Osteocyte (in vitro differentiated cells): Measurements from ENCODE around the gene FGGY. TPM values are rescaled to one million over a fixed set of nuclear protein-coding genes. Genes with fewer than 3 reads are reported as not detected.
"Not testable (repeated sequence)": the region's sequence is repeated elsewhere in the genome, so short reads cannot be mapped to it uniquely, and the experiment has no call there.

Source experiments
- DNase-seq: peaks from one replicate; pipeline ENCODE4 v3.0.0; 2021; ENCODE audit warnings: mixed read lengths; ENCODE audit not compliant: unreplicated experiment; ENCODE audit errors: extremely low spot score
- H3K27ac Mint-ChIP-seq: one replicate; pipeline ENCODE4 v1.8.0; 2021; ENCODE audit warnings: mild to moderate bottlenecking, mixed read lengths; ENCODE audit not compliant: unreplicated experiment
- H3K27me3 Mint-ChIP-seq: one replicate; pipeline ENCODE4 v1.8.0; 2021; ENCODE audit warnings: mixed read lengths; ENCODE audit not compliant: unreplicated experiment
- H3K36me3 Mint-ChIP-seq: one replicate; pipeline ENCODE4 v1.8.0; 2021; ENCODE audit warnings: mixed read lengths; ENCODE audit not compliant: unreplicated experiment
- H3K4me1 Mint-ChIP-seq: one replicate; pipeline ENCODE4 v1.8.0; 2021; ENCODE audit warnings: mixed read lengths; ENCODE audit not compliant: unreplicated experiment
- H3K4me3 Mint-ChIP-seq: one replicate; pipeline ENCODE4 v1.8.0; 2021; ENCODE audit warnings: mild to moderate bottlenecking, moderate library complexity, mixed read lengths; ENCODE audit not compliant: unreplicated experiment
- H3K9me3 Mint-ChIP-seq: one replicate; pipeline ENCODE4 v1.8.0; 2021; ENCODE audit warnings: mixed read lengths; ENCODE audit not compliant: unreplicated experiment
- total RNA-seq: library from RNA; stranded (reverse); gene quantifications from 2 replicates; pipeline ENCODE4 v1.2.1, GENCODE V29; 2021
- TF ChIP-seq, protein P1 (sequence below): fragments of 200-600 bp; sonication (generic); IDR thresholded peaks from 2 replicates; pipeline ENCODE4 v1.5.0; 2021; ENCODE audit warnings: antibody characterized with exemption, mild to moderate bottlenecking, moderate library complexity

The FGGY gene
- total RNA-seq, 1 donor from 2014 or later: 9.1 TPM

DNA sequence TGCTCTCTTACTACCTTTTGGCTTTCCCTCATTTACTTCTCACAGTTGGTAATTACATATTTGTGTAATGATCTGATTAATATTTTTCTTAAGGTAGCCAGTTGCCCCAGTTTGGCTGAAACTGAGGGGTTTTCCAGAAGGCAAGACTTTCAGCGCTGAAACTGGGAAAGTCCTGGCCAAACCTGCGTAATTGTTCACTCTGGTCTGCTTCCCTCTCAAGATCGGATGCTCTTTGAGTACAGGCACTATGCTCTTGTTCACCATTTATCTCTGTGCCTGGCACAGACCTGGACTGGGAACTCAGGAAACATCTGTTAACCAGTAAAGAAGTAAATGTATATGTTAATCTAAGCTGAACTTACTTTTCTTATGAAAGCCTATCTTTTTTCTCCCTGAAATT, 308.3 kb downstream of the FGGY start:
- H3K27ac Mint-ChIP-seq: no peak overlapping the region

DNA sequence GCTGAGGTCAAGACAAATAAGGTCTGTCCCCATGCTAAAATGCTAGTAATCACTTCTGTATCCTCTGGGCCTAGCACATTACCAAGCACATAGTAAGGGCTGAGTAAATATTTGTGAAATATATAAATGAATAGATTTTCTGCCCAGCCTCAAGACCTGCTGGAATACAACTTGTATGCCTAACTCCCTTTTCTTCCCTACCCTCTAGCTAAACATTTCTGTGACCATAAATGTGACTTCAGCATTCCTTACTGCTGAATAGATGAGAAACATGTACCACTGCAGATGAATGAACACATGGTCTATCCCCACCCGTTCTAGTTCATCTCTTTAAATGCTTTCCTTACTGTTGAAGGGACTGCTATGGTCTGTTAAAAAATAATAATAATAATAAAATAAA, 308.9 kb downstream of the FGGY start:
- Mint-ChIP-seq H3K4me1 (no peaks in the 10 kb centered on the region), H3K36me3 (peaks cover 3% of the 10 kb centered on the region), H3K4me3 (no peak overlapping the region), H3K27me3 (no peaks in the 10 kb centered on the region), H3K9me3 (peaks cover 3% of the 10 kb centered on the region), H3K27ac (no peak overlapping the region)
- TF ChIP-seq, protein P1, sequence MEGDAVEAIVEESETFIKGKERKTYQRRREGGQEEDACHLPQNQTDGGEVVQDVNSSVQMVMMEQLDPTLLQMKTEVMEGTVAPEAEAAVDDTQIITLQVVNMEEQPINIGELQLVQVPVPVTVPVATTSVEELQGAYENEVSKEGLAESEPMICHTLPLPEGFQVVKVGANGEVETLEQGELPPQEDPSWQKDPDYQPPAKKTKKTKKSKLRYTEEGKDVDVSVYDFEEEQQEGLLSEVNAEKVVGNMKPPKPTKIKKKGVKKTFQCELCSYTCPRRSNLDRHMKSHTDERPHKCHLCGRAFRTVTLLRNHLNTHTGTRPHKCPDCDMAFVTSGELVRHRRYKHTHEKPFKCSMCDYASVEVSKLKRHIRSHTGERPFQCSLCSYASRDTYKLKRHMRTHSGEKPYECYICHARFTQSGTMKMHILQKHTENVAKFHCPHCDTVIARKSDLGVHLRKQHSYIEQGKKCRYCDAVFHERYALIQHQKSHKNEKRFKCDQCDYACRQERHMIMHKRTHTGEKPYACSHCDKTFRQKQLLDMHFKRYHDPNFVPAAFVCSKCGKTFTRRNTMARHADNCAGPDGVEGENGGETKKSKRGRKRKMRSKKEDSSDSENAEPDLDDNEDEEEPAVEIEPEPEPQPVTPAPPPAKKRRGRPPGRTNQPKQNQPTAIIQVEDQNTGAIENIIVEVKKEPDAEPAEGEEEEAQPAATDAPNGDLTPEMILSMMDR: no peak
- DNase-seq: no peak

More for the DNA sequence above, 308.3 kb downstream of the FGGY start:
- peaks cover 3% of the 10 kb centered on the region for H3K9me3 Mint-ChIP-seq
- no peaks in the 10 kb centered on the region for H3K4me1 Mint-ChIP-seq
- H3K36me3 Mint-ChIP-seq: peaks cover 3% of the 10 kb centered on the region
- no peaks in the 10 kb centered on the region for H3K27me3 Mint-ChIP-seq
- TF ChIP-seq, protein P1: no peak
- DNase-seq: no peak
- no peak overlapping the region for H3K4me3 Mint-ChIP-seq

DNA sequence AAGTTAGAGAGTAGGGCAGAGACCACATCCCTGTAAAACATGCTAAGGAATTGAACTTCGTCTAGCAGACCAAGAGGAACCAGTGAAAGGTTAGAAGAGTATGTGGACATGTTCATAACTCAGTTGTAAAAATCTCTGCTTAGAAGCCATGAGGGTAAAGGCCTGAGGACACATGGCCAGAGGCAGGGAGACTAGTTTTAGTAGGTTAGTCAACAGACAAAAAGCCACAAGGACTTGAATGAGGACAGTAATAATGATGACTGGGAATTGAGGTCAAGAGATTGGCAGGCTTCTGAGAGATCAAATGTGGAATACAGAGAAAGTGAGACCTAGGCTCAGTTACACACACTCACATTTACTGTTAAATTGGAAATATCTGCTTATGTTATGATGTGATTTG, 312.4 kb downstream of the FGGY start:
- Mint-ChIP-seq H3K36me3 (peaks cover 3% of the 10 kb centered on the region), H3K4me3 (no peak overlapping the region), H3K9me3 (peaks cover 7% of the 10 kb centered on the region), H3K27ac (no peak overlapping the region), H3K27me3 (no peaks in the 10 kb centered on the region), H3K4me1 (no peaks in the 10 kb centered on the region)
- TF ChIP-seq, protein P1: no peak
- DNase-seq: no peak

- not testable (repeated sequence) for H3K4me3 Mint-ChIP-seq, DNase-seq, H3K9me3 Mint-ChIP-seq, H3K27me3 Mint-ChIP-seq, H3K4me1 Mint-ChIP-seq, H3K27ac Mint-ChIP-seq, H3K36me3 Mint-ChIP-seq
Observed at GRCh38 chr1:59610499-59610898, 313.6 kb downstream of the FGGY start.

DNA sequence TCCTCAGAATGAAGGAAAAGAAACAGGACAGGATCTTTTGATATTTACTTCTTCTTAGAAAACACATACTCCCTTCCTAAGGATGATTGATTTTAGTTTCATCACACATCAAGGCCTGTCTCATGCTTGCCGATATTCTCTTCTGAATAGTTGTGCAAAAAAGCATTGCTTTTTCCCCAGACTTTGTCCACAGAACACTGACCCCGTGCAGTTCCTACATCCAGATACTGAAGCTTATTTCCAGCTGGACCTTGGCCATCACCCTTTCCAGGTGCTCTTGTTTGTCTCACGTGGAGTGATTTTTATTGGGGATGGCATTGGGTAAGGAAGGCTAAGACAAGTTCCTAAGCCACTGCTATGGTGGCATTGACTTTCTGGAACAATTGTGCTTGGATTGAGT, 320.5 kb downstream of the FGGY start:
- no peaks in the 10 kb centered on the region for H3K27me3 Mint-ChIP-seq
- no peak for DNase-seq
- TF ChIP-seq, protein P1: no peak
- H3K4me1 Mint-ChIP-seq: no peaks in the 10 kb centered on the region
- H3K27ac Mint-ChIP-seq: no peak overlapping the region
- no peaks in the 10 kb centered on the region for H3K36me3 Mint-ChIP-seq
- peaks cover 4% of the 10 kb centered on the region for H3K9me3 Mint-ChIP-seq
- no peak overlapping the region for H3K4me3 Mint-ChIP-seq

- TF ChIP-seq, protein P1: no peak
- H3K4me3 Mint-ChIP-seq: no peak overlapping the region
- DNase-seq: no peak
- no peaks in the 10 kb centered on the region for H3K4me1 Mint-ChIP-seq
- H3K27me3 Mint-ChIP-seq: no peaks in the 10 kb centered on the region
- H3K36me3 Mint-ChIP-seq: no peaks in the 10 kb centered on the region
- H3K27ac Mint-ChIP-seq: no peak overlapping the region
- no peaks in the 10 kb centered on the region for H3K9me3 Mint-ChIP-seq
Observed at GRCh38 chr1:59619557-59619956, 322.7 kb downstream of the FGGY start.
